ENCODE data around the gene MTG1.

MTG1 gene

GRCh38 chr10:133355266-133355665, 38.7 kb upstream of the MTG1 start:
- H3K4me3 Mint-ChIP-seq = no peak overlapping the region

DNA sequence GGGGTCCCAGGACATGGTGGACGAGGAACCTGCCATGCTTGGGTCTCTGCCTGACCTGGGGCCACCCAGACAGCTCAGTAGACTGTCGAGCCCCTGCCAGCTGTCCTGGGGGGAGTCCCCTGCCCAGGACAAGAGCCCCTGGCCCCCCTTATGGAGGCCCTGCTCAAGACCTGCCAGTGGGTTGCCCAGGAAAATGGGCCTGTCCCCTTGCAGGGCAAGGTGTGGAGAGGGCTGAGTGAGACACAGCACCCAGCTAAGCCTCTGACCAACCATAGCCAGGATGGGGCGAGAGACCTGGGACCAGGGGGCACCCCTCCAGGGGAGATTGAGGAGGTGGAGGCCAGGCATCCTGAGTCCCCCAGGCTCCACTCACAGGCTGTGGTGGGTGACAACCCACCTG, 38.0 kb upstream of the MTG1 start:
- H3K4me1 Mint-ChIP-seq = peaks cover 14 to 27% of the 10 kb centered on the region in 2 donors
- H3K27ac Mint-ChIP-seq = peak overlapping the region; percentile 3
- H3K9me3 Mint-ChIP-seq = no peaks in the 10 kb centered on the region
- ATAC-seq (replicated peaks) (no peak), DNase-seq (no peak)
- peaks cover 4 to 7% of the 10 kb centered on the region in 2 donors for H3K36me3 Mint-ChIP-seq
- peak overlapping the region; percentile 77 to 82 for H3K4me3 Mint-ChIP-seq
- no peaks in the 10 kb centered on the region for H3K27me3 Mint-ChIP-seq

More at GRCh38 chr10:133355266-133355665, 38.7 kb upstream of the MTG1 start:
- Mint-ChIP-seq H3K4me1 (peaks cover 11 to 20% of the 10 kb centered on the region in 2 donors), H3K36me3 (peaks cover 4 to 7% of the 10 kb centered on the region in 2 donors), H3K27ac (no peak overlapping the region), H3K9me3 (no peaks in the 10 kb centered on the region), H3K27me3 (no peaks in the 10 kb centered on the region)
- DNase-seq = no peak
- ATAC-seq (replicated peaks) = no peak

GRCh38 chr10:133356549-133357284, 37.2 kb upstream of the MTG1 start:
- Mint-ChIP-seq H3K4me1 (peaks cover 21 to 35% of the 10 kb centered on the region in 2 donors), H3K9me3 (no peaks in the 10 kb centered on the region), H3K27me3 (no peaks in the 10 kb centered on the region), H3K4me3 (peak overlapping the region; percentile 77 to 84), H3K27ac (peak overlapping the region; percentile 65), H3K36me3 (peaks cover 9 to 12% of the 10 kb centered on the region in 2 donors)
- no peak for ATAC-seq (replicated peaks)
- no peak for DNase-seq

- H3K4me3 Mint-ChIP-seq = peak within 1 kb of the TSS; percentile 77 to 84
- peaks cover 15 to 18% of the 10 kb centered on the region in 2 donors for H3K36me3 Mint-ChIP-seq
- H3K27ac Mint-ChIP-seq = peak within 1 kb of the TSS; percentile 65
- peaks cover 26 to 41% of the 10 kb centered on the region in 2 donors for H3K4me1 Mint-ChIP-seq
- peak; percentile 85 for DNase-seq
- no peaks in the 10 kb centered on the region for H3K27me3 Mint-ChIP-seq
- H3K9me3 Mint-ChIP-seq = no peaks in the 10 kb centered on the region
- ATAC-seq (replicated peaks) = peak; percentile 83 to 87
These were observed 36.4 kb upstream of the MTG1 start, which contains the start of gene FUOM for GRCh38 chr10:133357285-133358161. Gene FUOM, minus strand, starts transcription at chr10:133358019. Its CDS starts 12 bp downstream, at chr10:133358007.

DNA sequence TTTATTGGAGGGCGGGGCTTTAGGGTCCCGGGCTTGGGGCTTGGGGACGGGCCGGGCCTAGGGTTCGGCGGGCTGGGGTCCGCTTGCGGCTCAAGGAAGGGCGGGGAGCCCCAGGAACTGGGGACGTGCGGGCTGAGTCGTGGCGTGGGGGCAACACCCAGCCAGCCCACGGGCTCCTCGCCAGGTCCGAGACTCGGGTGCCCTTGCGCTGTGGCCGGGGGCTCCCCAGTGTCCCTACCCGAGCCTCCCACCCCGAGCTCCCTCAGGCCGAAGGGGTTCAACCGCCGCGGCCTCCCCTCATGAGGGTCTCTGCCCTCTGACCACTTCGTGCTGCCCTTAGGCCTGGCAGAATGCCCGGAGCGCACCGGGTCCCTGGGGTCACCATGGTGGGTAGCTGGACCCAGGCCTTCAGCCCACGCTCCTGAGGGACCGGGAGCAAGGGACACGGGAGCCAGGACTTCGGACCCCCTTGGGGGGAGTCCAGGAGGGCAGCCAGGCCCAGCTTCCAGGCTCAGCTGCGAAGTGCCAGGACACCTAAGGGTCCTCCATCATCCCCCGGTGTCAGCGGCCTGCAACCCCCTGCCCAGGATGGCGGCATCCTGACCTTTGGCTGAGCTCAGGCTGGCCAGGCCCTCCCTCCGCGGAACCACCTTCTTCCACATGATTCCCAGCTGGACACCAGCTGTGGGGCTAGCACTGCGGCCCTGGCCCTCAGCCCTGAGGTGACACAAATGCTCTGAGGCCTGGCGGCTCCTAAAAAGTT, 35.6 kb upstream of the MTG1 start:
- DNase-seq (no peak), ATAC-seq (replicated peaks) (no peak)
- no peak overlapping the region for H3K27ac Mint-ChIP-seq
- no peaks in the 10 kb centered on the region for H3K27me3 Mint-ChIP-seq
- H3K4me3 Mint-ChIP-seq = peak overlapping the region in 1 of 2 donors; percentile 19
- H3K9me3 Mint-ChIP-seq = no peaks in the 10 kb centered on the region
- H3K4me1 Mint-ChIP-seq = peaks cover 26 to 41% of the 10 kb centered on the region in 2 donors
- peaks cover 19 to 22% of the 10 kb centered on the region in 2 donors for H3K36me3 Mint-ChIP-seq

DNA sequence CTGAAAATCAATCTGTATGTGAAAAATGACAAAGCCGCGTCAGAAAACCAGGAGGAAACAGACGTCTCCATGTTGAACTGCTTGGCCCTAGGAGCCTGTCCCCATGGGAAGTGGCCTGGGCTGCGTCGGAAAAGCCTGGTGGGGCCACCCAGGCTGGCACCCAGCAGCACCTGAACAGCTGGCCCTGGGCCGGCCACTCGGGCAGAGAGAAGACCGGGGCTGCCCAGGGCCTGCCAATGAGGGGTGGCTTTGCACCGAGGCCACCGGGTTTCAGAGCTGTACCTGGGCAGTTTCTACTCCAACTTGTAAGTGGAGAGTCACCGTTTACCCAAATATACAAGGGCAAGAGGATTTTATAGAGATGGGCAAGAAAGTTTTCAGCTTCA, 35.0 kb upstream of the MTG1 start:
- Mint-ChIP-seq H3K27me3 (no peaks in the 10 kb centered on the region), H3K27ac (no peak overlapping the region), H3K4me3 (peak overlapping the region in 1 of 2 donors; percentile 19), H3K4me1 (peaks cover 25 to 41% of the 10 kb centered on the region in 2 donors), H3K36me3 (peaks cover 19 to 23% of the 10 kb centered on the region in 2 donors), H3K9me3 (no peaks in the 10 kb centered on the region)
- ATAC-seq (replicated peaks) (no peak), DNase-seq (no peak)

GRCh38 chr10:133359554-133359971, 34.4 kb upstream of the MTG1 start:
- Mint-ChIP-seq H3K36me3 (peaks cover 22 to 25% of the 10 kb centered on the region in 2 donors), H3K27me3 (no peaks in the 10 kb centered on the region), H3K27ac (no peak overlapping the region), H3K4me3 (no peak overlapping the region), H3K9me3 (no peaks in the 10 kb centered on the region), H3K4me1 (peaks cover 24 to 41% of the 10 kb centered on the region in 2 donors)
- DNase-seq = no peak
- no peak for ATAC-seq (replicated peaks)

DNA sequence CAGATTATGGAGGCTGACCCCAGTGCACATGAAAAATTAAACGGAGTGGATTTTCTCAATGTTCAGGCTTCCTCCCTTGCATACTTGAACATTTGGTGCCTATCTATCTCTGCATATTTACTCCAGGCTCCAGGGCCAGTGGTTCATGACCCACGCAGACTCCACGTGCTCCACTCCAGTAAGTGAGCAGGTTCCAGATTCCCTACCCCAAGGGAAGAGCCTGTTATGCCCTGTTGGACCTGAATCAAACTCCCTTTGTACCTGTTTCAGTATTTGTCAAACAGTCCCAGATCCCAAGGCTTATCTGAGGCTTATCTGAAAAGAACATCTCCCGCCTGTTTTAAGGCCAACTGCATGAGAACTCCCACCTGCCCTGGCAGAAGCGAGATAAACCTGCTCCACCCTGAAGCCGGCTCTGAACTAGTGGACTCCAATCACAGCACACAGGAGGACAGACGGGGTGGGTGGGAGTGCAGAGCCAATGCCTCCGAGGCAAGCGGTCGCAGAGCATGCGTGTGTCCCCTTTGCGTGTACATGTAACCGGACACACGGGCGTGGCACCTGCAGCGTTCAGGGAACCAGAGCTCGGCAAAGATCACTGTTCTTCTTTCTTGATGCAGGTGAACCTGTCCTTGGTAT, 33.9 kb upstream of the MTG1 start:
- no peak for ATAC-seq (replicated peaks)
- peaks cover 25 to 28% of the 10 kb centered on the region in 2 donors for H3K36me3 Mint-ChIP-seq
- H3K9me3 Mint-ChIP-seq = no peaks in the 10 kb centered on the region
- peak overlapping the region; percentile 57 for H3K27ac Mint-ChIP-seq
- no peak overlapping the region for H3K4me3 Mint-ChIP-seq
- peaks cover 24 to 41% of the 10 kb centered on the region in 2 donors for H3K4me1 Mint-ChIP-seq
- no peaks in the 10 kb centered on the region for H3K27me3 Mint-ChIP-seq
- DNase-seq = no peak

GRCh38 chr10:133361227-133361626, 32.7 kb upstream of the MTG1 start:
- Mint-ChIP-seq H3K4me1 (peaks cover 21 to 33% of the 10 kb centered on the region in 2 donors), H3K27me3 (no peaks in the 10 kb centered on the region), H3K27ac (peak overlapping the region; percentile 84), H3K9me3 (no peaks in the 10 kb centered on the region), H3K36me3 (peaks cover 26 to 27% of the 10 kb centered on the region in 2 donors), H3K4me3 (peak overlapping the region; percentile 64)
- ATAC-seq (replicated peaks) (no peak), DNase-seq (no peak)

DNA sequence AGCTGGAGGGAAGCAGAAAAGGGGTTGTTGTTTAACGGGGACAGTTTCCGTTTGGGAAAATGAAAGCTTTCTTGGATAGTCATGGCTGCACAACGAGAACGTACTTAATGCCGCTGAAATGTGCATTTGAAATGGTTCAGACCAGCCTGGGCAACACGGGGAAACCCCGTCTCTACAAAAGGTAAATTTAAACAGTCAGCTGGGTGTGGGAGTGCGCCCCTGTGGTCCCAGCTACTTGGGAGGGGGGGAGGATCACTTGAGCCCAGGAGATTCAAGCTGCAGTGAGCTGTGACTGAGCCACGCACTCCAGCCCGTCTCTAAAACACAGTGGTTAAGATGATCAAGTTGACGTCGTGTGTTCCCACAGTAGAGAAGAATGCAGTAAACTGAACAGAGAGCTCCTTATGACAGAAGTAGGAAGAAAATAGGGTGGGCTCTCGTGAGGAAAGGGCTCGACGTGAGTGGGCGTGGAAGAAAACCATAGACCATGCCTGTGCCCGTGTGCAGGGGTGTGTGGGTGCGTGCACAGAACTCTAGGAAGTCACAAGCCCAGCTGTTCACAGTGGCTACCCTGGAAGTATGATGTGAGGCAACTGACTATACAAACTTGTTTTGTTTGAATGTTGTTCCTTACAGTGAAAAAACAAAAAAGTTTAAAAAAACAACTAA, 32.0 kb upstream of the MTG1 start:
- no peaks in the 10 kb centered on the region for H3K27me3 Mint-ChIP-seq
- peak overlapping the region; percentile 64 for H3K4me3 Mint-ChIP-seq
- peak; percentile 53 to 54 for ATAC-seq (replicated peaks)
- peaks cover 21 to 30% of the 10 kb centered on the region in 2 donors for H3K4me1 Mint-ChIP-seq
- DNase-seq = peak; percentile 39
- H3K27ac Mint-ChIP-seq = peak overlapping the region; percentile 84
- peaks cover 25 to 27% of the 10 kb centered on the region in 2 donors for H3K36me3 Mint-ChIP-seq
- H3K9me3 Mint-ChIP-seq = no peaks in the 10 kb centered on the region

DNA sequence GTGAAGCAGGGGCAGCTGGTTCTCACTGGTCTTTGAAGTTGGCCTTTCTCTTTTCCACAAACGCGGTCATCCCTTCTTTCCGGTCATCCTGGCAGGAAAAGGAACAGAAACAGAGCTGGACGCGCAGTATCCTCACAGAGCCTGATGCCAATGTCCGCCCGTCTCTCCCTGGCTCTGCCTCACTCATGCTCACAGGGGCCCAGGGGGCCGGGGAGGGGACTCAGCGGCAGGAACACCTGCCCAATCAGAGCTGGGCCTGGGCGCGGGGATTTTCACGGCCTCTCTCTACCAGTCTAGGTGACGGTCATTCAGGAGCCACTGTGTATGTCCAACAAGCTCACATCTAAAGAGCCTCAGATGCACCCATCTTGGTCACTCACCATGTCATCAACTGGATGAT, 31.1 kb upstream of the MTG1 start:
- H3K4me3 Mint-ChIP-seq = no peak overlapping the region
- H3K4me1 Mint-ChIP-seq = peaks cover 21 to 30% of the 10 kb centered on the region in 2 donors
- H3K9me3 Mint-ChIP-seq = no peaks in the 10 kb centered on the region
- DNase-seq = no peak
- peaks cover 28 to 29% of the 10 kb centered on the region in 2 donors for H3K36me3 Mint-ChIP-seq
- H3K27ac Mint-ChIP-seq = no peak overlapping the region
- ATAC-seq (replicated peaks) = no peak
- no peaks in the 10 kb centered on the region for H3K27me3 Mint-ChIP-seq

DNA sequence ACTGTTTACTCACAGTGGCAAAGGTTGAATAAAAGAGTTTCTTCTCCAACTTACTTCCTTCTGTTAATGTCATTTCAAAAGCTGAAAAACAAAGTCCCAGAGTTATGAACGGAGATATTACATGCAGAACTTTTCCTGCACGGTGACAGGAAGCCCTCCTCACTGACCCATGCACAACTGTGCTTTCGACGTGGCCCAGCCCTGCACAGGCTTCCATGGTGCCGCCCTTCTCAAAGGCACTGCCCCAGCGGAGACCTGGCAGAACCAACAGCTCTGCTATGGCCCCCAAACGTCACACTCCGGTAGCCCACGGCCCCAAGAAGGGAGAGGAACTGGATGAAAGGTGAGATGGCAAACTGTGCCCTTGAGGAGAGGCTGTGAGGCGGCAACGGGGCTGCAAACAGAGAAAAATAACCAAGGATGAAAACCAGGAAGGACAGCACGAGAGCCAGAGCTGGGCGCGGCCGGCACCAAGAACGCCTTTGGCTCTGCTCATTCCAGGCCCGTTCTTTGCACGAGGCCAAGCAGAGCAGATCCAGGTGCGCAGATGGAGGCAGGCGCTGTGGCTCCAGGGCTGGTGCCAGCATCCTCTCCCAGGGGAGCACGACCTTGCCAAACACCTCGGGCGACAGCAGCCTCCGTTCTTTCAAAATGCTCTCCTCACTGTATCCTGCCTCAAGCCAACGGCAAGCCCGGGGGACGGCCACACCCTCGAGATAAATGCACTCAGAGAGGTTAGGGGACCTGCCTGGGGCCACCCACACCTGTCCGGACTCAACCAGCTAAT, 29.1 kb upstream of the MTG1 start:
- Mint-ChIP-seq H3K27me3 (no peaks in the 10 kb centered on the region), H3K4me3 (no peak overlapping the region), H3K27ac (no peak overlapping the region), H3K9me3 (no peaks in the 10 kb centered on the region), H3K36me3 (peaks cover 37 to 40% of the 10 kb centered on the region in 2 donors), H3K4me1 (peaks cover 19 to 25% of the 10 kb centered on the region in 2 donors)
- ATAC-seq (replicated peaks) (no peak), DNase-seq (no peak)
